HG03103 (cell line): ENCODE results near the gene LIN7C.
"Not testable (repeated sequence)": the region's sequence is repeated elsewhere in the genome, so short reads cannot be mapped to it uniquely, and the experiment has no call there.

ENCODE experiments used
- ATAC-seq: cut with Tn5 transposase; IDR thresholded peaks from one replicate; pipeline ENCODE4 v1.9.1; 2021; ENCODE audit warnings: low read depth; ENCODE audit not compliant: unreplicated experiment

Gene LIN7C, protein sequence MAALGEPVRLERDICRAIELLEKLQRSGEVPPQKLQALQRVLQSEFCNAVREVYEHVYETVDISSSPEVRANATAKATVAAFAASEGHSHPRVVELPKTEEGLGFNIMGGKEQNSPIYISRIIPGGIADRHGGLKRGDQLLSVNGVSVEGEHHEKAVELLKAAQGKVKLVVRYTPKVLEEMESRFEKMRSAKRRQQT

DNA sequence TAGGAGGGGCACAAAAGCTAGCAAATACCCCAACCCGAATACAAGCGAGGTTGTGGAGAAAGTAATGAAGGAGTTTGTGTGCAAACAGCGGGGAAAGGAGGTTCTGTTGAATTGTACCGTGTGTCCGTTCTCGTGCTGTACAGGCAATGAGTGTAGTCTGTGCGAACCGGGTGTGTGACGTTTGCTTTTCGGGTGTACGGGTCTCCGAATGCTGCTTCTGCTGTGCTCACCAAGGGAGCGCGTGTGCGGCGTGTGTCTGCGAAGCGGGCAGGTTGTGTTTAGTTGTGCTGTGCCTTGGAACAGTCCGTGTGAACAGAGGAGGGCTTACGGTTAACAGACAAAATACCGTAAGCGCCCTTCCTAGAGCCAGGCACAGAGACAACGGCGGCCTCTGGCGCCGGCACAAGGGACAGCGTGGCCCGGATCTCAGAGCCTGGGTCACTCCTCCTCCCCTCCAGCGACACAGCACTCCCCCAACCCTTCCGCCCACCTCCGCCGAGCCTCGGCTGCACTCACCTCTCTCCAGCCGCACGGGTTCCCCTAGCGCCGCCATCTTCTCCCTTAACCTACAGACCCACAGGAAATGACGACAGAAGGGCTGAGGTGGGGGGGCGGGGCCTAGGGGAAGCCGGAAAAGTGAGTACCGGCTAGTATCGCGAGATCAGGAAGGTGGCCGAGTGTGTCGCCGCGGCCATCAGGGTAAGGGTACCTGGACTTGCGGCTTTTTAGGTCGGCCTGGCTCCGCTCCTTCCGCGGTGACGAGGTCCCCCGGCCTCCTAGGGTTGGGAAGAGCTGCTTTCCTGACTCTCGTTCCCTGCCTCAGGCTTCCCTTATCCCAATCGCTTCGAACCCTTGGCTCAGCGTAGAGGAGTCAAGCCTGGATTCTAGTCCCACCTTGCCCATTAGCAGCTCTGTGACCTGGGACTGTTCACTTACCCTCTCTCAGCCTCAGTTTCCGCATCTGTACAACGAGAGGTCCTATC is at the start of gene LIN7C:
TSS of gene LIN7C (minus strand) at position 570 of the 983 bp plus-strand sequence. CDS start at position 553, 17 bp downstream.
- ATAC-seq = peak; percentile 93

DNA sequence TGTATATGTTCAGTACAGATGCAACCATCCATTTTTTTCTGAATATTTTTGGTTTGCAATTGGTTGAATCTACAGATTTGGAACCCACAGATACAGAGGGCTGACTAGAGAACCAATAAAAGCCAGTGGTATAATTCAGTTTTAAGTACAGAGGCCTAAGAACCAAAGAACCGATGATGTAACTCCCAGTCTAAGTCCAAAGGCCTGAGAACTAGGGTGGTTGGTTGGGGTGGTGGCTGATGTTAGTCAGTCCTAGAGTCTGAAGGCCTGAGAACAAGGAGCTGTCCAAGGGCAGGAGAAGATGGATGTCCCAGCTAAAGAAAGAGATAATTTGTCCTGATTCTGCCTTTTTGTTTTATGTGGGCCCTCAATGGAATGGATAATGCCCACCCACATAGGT is 48.7 kb upstream of the LIN7C start:
- ATAC-seq = no peak

DNA sequence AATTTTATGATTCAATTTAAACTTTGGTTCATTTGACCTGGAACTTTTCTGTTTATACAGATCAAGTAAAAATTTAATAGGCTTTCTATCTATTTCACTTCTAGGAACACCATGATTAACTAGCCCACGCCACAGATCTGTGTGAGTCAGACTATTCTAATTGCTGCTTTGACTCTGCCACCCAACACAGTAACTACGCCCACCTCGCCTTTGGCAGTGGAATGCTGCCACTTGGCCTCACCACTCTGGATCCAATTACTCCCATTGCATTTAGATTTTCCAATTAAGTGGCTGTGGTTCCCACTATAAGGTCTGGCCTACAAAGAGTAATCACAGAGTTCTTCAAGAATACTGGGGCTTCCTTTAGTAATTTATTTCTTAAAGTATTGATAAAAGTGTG is 46.6 kb upstream of the LIN7C start:
- ATAC-seq = no peak

DNA sequence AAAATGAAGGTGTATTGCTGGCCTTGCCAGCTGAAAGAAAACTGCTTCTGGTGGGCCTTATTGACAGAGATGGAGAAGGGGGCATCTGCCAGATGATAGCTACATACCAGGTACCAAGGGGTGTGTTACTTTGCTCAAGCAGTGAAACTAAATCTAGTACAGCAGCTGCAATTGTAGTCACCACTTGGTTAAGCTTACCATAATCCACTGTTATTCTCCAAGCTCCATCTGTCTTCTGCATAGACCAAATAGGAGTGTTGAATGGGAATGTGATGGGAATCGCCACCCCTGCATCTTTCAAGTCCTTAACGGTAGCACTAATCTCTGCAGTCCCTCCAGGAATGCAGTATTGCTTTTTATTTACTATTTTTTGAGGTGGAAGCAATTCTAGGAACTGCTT is 45.8 kb upstream of the LIN7C start:
- no peak for ATAC-seq

DNA sequence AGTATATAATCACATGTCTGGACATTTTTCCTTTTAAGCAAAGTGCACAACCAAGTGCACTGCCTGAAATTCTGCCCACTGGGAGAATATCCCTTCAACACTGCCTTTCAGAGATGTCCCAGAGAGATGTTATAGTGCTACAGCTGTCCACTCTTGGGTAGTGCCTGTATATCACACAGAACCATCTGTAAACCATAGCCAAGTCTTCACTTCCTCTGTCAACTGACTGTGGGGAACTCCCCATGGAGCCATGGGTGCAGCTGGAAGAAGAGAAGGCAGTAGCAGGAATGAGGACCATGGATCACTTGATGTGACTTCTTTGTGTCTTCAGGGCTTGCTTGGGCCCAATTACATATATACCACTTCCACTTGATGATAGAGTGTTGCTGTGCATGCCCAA is 44.6 kb upstream of the LIN7C start:
- no peak for ATAC-seq

DNA sequence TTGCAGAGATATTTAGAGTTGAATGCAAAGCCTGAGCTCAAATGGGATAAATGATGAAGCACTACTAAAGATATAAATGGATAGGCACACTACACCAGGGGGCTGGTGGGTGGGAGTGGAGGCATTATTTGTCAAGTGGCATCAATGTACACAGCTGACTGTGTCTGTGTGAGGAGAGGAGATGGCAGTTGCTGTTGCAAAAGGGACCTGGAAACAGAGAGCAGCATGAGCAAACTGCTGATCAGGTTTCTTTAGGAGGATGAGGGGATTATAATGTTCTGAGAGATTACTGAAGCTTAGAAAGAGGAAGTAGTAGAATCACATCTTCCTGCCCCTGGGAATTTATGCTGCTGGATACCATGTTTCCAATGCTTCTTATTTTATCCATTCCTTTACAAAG is 39.4 kb upstream of the LIN7C start:
- ATAC-seq = no peak

DNA sequence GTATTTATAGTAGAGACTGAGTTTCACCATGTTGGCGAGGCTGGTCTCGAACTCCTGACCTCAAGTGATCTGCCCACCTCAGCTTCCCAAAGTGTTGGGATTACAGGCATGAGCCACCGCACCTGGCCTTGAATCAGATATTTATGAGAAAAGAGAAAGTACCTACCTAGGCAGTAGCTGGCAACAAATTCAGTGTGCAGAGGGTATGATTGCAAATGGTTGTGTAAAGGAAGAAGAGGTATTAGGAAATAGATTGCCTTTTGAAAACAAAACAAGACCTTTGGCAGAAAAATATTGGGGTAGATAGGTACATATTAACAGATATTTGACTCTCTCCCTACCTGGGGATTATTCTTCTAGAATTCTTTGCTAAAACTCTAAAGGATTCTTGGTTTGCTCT is 38.5 kb upstream of the LIN7C start:
- ATAC-seq = no peak

DNA sequence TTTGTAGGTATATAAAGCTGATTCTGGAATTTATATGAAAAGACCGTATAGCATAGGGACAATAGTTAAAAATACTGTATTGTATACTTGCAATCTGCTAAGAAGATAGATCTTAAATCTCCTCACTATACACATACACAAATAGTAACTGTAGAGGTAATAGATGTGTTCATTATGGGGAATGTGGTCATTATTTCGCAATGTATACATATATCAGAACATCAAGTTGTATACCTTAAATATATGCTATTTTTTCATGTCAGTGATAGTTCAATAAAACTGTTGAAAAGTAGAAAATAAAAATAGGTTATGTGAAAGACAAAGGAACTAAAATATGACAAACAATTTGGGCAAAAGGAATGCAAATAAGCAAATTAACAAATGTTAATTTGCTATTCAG is 35.2 kb upstream of the LIN7C start:
- no peak for ATAC-seq

DNA sequence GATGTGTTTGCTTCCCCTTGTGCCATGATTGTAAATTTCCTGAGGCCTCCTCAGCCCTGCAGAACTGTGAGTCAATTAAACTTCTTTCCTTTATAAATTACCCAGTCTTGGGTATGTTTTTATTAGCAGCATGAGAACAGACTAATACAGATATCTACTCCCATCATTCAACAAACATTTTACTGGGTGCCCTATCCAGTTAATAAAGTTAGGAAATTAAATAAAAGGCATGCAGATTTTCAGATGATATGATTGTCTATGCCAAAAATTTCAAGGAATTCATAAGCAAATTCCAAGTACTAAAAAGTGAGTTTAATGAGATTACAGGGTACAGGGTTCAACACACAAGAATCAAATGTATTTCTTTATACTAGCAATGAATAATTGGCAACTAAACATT is 33.5 kb upstream of the LIN7C start:
- no peak for ATAC-seq

DNA sequence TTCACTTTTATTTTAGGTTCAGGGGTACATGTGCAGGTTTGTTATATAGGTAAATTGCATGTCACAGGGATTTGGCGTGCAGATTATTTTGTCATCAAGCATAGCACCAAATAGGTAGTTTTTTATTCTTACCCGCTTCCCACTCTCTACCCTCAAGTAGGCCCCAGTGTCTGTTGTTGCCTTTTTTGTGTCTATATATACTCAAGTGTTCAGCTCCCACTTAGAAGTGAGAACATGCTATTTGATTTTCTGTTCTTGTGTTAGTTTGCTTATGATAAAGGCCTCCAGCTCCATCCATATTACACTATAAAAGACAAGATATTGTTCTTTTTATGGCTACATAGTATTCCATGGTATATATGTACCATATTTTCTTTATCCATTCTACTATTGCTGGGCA is 28.5 kb upstream of the LIN7C start:
- ATAC-seq = no peak

DNA sequence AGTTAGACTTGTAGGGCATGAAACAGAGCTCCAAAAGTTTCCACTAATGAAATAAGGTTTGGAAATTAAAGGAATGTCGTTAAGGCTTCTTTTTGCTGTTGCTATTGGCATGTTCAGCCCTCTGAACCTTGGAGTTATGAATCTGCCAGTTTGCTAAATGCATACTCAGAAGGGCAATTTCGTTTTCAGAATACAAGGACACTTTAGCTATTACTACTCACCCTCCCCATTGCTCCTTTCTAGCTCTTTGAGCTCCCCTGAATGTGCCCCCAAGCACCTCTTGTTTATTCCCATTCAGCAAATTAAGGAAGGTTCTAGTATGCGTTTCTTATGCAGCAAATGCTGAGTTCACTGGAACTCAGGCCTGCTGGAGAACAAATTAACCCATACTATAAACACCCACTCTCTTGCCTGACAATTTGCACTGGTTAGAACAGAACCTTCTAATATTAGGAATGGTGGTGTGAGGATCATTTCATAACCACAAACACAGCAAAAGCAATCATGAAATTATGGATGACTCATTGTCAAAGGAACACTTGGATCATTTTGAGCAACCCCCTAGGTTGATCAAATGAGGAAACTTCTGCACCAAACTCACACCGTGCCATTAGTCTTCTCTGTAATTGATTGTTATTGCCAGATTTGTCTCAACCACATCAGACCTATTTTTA is 26.2 kb upstream of the LIN7C start:
- no peak for ATAC-seq

DNA sequence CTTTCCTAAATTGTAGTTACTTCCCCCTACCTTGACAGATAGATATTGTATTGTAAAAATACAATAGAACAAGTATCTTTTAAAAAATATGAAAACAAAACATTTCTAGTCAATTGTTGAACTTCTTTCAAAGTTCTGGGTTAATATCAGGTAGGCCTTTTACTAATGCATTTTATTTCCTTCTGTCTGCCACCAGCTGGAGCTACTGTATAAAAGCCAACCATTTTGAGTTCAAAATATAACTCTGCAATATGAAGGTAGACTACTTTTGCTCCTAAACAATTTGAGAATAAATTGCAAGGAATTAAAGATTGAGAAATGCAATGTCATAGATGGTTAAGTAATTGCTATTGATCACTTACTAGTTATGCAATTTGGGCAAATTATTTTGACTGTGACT is 22.1 kb upstream of the LIN7C start:
- no peak for ATAC-seq

DNA sequence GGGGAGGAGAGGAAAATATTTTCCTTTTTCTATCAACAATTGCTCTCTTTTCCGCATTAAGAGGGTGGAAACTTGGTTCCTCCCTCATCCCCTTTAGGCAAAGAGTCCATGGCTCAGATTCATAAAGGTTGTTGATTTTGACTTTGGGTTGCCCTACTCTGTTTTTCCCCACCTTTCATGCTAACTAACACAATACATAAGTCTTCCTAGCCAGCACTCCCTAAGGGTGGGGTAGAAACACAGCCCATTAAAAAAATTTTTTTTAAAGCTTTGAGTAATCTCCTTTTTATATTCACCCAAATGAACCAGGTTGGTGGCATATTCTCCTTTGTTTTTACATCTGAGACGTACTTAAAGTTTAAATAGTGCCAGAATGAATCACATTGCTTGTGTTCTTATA is 20.0 kb upstream of the LIN7C start:
- ATAC-seq = no peak

DNA sequence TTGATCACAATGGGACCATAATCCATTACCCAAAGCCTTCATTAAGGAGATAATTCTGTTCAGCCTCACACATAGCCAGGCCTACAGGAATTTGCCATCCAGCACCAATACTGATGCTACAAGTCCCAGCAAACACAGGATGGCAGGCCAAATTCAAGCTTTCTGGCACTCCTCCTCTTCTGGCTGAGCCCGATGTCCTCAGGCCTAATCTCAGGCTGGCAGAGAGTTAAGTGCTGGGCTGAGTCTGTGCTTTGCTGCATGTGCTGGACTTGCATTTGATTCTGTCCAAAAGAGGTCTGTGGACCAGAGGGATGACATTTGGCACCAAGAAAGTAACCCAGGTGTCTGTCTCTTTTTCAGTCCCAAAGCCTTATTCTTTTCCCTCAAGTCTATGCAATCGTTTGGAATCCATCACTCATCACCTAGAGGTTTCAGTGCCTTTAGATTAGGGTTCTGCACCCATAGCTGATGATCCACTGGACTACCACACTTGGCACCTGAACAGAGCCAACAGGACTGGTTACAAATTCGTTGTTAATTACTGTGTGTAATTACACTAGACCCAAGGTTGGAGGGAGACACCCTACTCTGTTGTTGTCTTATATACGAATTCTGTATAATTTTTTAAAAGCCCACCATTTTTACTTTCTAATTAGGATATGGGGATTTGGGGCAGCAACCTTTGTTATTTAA is 19.4 kb upstream of the LIN7C start:
- no peak for ATAC-seq

DNA sequence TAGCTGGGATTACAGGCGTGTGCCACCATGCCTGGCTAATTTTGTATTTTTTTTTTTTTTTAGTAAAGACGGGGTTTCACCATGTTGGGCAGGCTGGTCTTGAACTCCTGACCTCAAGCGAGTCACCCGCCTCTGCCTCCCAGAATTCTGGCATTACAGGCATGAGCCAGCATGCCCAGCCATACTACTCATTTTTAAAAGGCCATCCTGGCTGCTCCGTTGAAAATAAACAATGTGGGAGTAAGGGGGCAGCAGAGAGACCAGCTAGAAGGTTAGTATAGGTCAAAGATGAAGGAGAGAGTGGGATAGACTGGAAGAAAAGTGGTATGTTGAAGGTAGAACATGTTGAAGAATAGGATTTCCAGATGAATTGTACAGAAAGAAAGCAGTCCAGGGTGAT is 17.6 kb upstream of the LIN7C start:
- ATAC-seq = no peak

DNA sequence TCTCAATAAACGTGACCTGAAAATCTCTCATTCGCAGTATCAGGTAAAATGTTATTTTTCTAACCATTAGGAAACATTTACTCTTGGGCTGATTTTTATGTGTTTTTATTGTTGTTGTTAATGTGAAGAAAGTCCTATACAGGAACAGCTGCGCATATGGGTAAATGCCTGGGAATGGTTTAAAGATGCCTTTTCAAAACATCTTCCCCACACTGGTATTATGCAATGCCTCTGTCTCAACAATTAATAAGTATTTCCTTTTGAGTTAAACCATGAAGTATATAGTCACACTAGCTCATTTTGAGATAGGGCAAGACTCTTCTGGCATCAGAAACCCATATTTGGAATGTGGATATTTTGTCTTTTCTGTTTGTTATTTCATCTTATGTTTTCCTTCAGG is 13.7 kb upstream of the LIN7C start:
- no peak for ATAC-seq

DNA sequence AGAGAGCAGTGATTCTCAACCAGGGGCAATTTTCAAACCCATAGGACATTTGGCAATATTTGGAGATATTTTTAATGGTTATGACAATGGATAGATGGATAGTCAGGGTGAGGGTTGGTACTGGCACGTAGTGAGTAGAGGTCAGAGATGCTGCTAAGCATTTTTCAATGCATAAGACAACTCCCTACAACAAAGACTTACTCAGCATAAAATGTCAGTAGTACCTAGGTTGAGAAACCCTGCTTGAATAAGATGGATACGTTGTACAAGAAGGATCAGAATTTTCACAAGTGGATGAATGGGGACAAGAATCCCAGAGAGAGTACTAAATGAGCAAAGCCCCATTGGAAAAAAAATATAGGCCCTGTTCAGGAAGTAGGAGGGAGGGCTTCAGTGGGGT is 11.9 kb upstream of the LIN7C start:
- ATAC-seq = no peak

DNA sequence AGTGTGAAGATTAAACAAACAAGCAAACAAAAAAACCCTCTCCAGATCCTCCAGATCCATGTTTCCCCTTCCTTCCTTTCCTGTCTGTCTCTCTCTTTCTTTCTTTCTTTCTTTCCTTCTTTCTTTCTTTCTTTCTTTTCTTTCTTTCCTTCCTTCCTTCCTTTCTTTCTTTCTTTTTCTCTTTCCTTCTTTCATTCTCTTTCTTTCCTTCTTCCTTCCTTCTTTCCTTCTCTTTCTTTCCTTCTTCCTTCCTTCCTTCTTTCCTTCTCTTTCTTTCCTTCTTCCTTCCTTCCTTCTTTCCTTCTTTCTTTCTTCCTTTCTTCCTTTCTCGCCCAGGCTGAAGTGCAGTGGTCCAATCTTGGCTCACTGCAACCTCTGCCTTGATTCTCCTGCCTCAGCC is 10.9 kb upstream of the LIN7C start:
- ATAC-seq = not testable (repeated sequence)

DNA sequence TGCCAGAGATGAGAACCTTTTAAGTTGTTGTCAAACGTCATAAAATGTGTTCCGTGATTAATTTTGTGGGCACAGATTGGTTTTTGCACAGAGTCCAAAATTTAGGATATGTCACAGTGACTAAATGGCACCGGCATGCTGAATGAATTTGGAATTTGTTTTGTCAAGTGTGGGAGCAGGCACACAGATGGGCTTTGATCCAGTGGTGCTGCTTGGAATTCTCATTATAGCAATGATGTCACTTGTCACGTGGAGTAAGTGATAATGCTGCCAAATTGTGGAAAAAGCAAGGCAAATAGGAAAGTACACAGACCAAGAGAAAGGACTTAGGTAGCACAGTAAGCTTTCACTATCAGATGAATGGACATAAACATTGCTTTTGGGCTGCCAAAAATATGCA is 8.0 kb upstream of the LIN7C start:
- ATAC-seq = no peak

DNA sequence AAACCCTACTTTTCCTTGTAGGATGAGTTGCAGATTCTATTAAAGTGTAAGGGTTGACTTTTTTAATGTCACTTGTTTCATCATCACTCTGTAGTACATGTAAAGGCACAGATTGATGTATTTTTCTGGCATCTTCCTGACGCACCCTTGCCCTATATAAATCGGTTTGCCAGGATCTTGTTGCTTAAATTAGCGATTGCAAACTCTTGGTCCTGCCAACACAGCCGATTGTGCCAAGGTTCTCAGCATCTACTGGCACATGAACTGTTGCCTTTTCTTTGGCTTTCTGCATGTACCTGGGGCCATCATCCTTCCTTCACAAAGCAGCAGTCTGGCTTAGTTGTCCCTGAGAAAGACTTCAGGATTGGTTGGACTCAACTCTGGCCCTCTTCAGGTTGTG is 7.5 kb upstream of the LIN7C start:
- ATAC-seq = no peak

DNA sequence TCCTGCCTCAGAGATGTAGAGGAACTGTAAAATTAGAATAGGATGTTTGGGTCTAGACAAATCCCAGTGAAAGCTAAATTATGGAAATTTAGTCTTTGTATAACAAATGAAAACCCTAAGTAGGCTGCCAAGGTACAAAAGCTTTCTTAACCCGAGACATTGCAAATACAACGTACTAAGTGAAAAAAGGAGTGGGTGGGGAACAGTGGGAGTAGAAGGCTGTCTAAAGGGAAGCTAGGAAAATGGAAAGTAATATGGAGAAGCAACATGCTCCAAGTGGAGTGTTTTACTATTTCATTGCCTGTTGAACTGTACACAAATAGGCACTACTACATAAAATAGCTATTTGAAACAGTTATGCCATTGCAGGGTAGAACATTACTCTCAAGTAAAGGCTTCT is 6.8 kb upstream of the LIN7C start:
- ATAC-seq = no peak
